Activated T-cell treated with anti-CD3 and anti-CD28 coated beads for 24 hours (primary cell): ENCODE data around the gene MTMR12.
"Not testable (repeated sequence)": the region's sequence is repeated elsewhere in the genome, so short reads cannot be mapped to it uniquely, and the experiment has no call there.

Experiments used
- DNase-seq: peaks from one replicate; pipeline ENCODE4 v3.0.0-alpha.2; 2020; ENCODE audit warnings: low read depth

Gene MTMR12

GRCh38 chr5:32232441-32233219, 80.1 kb downstream of the MTMR12 start:
- DNase-seq = peak; percentile 56

DNA sequence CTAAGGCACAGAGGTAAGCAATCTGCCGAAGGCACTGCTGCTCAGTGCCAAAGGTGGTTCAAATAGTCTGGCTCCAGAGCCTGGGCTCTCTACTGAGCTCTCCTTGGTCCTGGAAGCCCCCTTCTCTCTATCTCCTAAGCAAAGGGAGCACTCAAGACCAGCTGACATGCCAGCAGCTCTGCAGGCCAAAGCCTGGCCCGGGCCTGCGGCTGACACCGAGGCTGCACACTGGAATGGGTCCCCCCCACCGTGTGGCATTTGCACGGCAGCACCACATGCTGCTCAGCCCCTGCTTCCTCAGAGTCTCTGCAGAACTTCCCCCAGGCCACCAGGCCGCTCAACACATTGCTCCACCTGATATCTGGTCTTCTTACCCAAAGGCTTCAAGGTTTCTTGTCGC, 80.8 kb downstream of the MTMR12 start:
- no peak for DNase-seq

GRCh38 chr5:32231241-32231640, 81.5 kb downstream of the MTMR12 start:
- DNase-seq = no peak

- no peak for DNase-seq
Measured at GRCh38 chr5:32230356-32231099, 82.2 kb downstream of the MTMR12 start.

- no peak for DNase-seq
Measured at GRCh38 chr5:32229586-32229985, 83.2 kb downstream of the MTMR12 start.

DNA sequence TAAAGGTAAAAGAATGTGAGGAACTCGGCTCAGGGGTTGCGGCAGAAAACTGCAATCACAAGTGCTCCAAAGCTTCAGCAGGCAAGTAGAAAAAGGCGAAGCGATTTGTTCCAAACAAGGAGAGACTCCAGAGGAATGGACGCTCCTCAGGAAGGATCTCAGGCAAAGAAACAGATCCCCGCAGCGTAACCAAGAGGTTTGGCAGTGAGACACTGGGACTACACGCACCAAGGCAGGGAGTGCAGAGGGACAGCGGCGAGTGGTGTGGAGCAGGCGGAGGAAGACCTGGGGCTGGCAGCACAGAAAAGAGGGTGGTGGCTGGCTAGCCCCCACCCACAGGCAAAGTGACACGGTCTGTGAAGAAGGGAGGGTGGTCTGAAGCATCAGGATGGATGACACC, 83.9 kb downstream of the MTMR12 start:
- no peak for DNase-seq

- DNase-seq = no peak
Measured at GRCh38 chr5:32225445-32225844, 87.3 kb downstream of the MTMR12 start.

DNA sequence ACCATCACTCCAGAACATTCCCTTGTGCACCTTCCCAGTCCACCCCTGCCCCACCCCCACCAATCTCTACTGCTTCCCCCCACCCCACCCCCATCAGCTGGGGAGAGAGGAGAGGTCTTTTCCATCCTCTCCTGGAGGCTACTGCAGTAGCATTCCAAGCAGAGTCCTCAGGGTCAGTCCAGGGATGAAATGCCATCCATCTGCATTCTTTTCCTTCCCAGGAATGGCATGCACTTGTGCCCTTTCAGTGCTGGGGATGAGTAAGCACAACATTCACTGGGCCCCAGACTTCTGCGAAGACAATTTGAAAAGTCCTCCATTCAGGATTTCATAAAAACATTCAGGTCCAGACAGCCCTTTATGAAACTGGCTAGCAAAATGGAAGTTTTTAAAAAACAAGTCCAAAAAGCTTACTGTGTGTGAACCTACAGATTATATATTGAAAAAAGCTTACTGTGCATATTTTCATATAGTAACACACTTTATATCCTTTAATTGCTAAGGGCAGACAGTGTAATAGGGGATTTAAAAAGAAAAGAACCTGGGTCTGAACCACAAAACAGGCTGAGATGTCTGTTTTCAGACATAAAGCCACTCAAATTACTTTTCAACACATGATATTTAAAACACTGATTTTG, 88.6 kb downstream of the MTMR12 start:
- DNase-seq = no peak

DNA sequence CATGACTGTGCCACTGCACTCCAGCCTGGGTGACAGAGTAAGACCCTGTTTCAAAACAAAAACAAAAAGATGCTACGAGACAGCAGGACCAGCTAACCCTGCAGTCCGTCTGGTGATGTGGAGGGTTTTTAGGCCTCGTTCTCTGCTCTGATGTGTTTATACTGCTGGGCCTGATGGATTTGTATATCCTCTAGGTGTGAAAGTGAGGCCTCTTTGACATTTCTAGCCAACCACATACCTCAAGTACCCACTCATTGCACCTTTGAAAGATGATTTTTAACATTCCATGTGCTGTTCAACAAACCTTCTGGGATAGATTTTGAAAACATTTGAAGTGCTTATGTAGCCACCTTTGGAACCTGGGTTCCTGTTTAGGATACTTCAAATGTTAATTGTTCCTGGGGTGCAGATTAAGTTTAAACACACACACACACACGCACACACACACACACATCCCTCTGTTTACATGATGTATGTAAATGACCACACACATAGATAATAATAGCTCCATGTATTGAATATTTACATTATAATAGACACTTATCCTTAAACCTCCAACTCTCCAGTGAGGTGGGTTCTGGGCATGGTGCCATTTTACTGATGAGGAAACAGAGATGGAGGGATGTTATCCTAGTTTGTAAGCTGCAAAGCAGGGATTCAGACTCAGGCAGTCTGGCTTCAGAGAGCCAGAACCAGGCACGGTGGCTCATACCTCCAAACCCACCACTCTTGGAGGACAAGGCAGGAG, 89.8 kb downstream of the MTMR12 start:
- no peak for DNase-seq

DNA sequence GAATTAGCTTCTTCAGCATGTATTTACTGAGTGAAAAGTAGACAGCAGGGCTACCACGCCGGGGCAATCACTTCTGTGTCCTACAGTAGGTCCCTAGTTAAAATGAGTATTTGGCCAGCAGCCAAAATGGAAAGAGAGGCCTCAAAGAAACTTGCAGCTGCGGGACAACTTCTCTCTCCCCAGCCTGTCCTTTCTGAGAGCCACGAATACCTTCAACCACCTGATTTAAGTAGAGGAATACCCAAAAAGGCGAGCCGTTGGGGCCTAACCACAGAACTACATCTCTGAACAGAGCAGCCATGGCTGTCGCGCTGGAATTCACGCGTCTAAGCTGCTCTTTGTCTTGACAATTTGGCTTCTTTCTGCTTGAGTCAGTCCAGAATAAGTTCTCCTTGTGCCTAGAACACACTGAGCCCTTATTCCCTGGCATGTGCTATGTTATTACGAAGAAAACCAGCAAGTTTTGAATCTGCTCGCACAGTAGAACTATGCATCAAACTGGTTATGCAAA, 94.8 kb downstream of the MTMR12 start:
- no peak for DNase-seq

- not testable (repeated sequence) for DNase-seq
Measured at GRCh38 chr5:32214344-32214743, 98.4 kb downstream of the MTMR12 start.

- DNase-seq = no peak
Measured at GRCh38 chr5:32210151-32210550, 102.6 kb downstream of the MTMR12 start.

DNA sequence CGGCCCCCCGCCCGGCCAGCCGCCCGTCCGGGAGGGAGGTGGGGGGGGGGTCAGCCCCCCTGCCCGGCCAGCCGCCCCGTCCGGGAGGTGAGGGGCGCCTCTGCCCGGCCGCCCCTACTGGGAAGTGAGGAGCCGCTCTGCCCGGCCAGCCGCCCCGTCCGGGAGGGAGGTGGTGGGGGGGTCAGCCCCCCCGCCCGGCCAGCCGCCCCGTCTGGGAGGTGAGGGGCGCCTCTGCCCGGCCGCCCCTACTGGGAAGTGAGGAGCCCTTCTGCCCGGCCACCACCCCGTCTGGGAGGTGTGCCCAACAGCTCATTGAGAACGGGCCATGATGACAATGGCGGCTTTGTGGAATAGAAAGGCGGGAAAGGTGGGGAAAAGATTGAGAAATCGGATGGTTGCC, 103.9 kb downstream of the MTMR12 start:
- not testable (repeated sequence) for DNase-seq

- no peak for DNase-seq
Measured at GRCh38 chr5:32207355-32207634, 105.4 kb downstream of the MTMR12 start.

- DNase-seq = no peak
Measured at GRCh38 chr5:32206509-32207354, 106.0 kb downstream of the MTMR12 start.

- no peak for DNase-seq
Measured at GRCh38 chr5:32206053-32206452, 106.7 kb downstream of the MTMR12 start.

GRCh38 chr5:32202394-32202793, 110.3 kb downstream of the MTMR12 start:
- DNase-seq = no peak

GRCh38 chr5:32201122-32201753, 111.5 kb downstream of the MTMR12 start:
- no peak for DNase-seq

GRCh38 chr5:32197032-32197431, 115.7 kb downstream of the MTMR12 start:
- no peak for DNase-seq

DNA sequence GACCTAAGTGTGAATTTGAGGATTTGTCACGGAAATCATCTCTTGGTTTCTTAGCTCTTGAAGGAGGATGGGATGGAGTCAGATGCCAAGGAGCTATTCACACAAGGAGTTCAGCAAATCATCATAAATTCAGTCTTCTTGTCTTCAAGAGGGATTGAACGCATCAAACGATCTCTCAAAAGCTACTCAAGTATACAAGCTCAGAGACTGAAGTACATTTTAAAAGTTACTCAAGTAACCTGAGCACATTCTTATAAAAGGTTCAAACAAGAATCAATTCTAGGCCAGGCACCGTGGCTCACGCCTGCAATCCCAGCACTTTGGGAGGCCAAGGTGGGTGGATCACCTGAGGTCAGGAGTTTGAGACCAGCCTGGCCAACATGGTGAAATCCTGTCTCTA, 117.5 kb downstream of the MTMR12 start:
- DNase-seq = no peak

GRCh38 chr5:32193591-32193990, 119.1 kb downstream of the MTMR12 start:
- DNase-seq = no peak
